ENCODE results near the gene BMS1. TPM values are rescaled to one million over a fixed set of nuclear protein-coding genes. Genes with fewer than 3 reads are reported as not detected.
"Not testable (repeated sequence)": the region's sequence is repeated elsewhere in the genome, so short reads cannot be mapped to it uniquely, and the experiment has no call there.

BMS1 gene, protein sequence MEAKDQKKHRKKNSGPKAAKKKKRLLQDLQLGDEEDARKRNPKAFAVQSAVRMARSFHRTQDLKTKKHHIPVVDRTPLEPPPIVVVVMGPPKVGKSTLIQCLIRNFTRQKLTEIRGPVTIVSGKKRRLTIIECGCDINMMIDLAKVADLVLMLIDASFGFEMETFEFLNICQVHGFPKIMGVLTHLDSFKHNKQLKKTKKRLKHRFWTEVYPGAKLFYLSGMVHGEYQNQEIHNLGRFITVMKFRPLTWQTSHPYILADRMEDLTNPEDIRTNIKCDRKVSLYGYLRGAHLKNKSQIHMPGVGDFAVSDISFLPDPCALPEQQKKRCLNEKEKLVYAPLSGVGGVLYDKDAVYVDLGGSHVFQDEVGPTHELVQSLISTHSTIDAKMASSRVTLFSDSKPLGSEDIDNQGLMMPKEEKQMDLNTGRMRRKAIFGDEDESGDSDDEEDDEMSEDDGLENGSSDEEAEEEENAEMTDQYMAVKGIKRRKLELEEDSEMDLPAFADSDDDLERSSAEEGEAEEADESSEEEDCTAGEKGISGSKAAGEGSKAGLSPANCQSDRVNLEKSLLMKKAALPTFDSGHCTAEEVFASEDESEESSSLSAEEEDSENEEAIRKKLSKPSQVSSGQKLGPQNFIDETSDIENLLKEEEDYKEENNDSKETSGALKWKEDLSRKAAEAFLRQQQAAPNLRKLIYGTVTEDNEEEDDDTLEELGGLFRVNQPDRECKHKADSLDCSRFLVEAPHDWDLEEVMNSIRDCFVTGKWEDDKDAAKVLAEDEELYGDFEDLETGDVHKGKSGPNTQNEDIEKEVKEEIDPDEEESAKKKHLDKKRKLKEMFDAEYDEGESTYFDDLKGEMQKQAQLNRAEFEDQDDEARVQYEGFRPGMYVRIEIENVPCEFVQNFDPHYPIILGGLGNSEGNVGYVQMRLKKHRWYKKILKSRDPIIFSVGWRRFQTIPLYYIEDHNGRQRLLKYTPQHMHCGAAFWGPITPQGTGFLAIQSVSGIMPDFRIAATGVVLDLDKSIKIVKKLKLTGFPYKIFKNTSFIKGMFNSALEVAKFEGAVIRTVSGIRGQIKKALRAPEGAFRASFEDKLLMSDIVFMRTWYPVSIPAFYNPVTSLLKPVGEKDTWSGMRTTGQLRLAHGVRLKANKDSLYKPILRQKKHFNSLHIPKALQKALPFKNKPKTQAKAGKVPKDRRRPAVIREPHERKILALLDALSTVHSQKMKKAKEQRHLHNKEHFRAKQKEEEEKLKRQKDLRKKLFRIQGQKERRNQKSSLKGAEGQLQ
- 1 to 10 TPM; 4.5 to 8.2 TPM for polyA plus RNA-seq

- 0 to 1% methylated on average over 60 of the region's 60 CpGs for WGBS, 2 donors
- peak within 1 kb of the TSS; percentile 96 to 98 for H3K27ac ChIP-seq (ENCODE audit: low read depth in 2 of 2, low read length in 1 of 2)
- no peaks in the 10 kb centered on the region for H3K9me3 ChIP-seq (ENCODE audit: control insufficient read depth in 2 of 2, insufficient read depth in 1 of 2, low read depth in 1 of 2, low read length in 1 of 2)
- peaks cover 0 to 4% of the 10 kb centered on the region in 2 donors for H3K36me3 ChIP-seq (ENCODE audit: control insufficient read depth in 2 of 2, insufficient read depth in 2 of 2, low read length in 1 of 2)
- H3K27me3 ChIP-seq (ENCODE audit: control insufficient read depth in 1 of 2, insufficient read depth in 2 of 2, low read length in 2 of 2), result no peaks in the 10 kb centered on the region
- H3K4me3 ChIP-seq (ENCODE audit: low read depth in 1 of 2, low read length in 2 of 2), result peak within 1 kb of the TSS; percentile 65 to 79
- peaks cover 0 to 2% of the 10 kb centered on the region in 2 donors for H3K4me1 ChIP-seq (ENCODE audit: control insufficient read depth in 2 of 2, insufficient read depth in 2 of 2, low read length in 1 of 2)
Measured at GRCh38 chr10:42782446-42783180, at the start of gene BMS1. TSS of gene BMS1 (plus strand) at chr10:42782795. CDS start at chr10:42784395, 1,600 bp downstream.

DNA sequence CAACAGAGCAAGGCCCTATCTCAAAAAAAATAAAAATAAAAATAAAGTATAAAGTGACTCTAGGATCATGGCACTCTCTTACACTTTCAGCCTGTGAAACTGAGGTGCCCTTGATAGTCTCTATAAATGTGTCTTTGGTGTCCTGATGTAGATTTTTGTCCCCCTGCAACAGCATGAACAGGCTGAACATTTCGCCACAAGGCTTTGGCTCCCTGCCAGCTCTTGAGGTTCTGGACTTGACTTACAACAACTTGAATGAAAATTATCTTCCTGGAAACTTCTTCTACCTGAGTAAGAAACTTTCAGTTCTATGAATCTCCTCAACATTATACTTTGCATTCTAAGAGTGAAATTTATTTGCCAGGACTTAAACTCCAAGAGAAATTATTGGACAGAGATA, 48.1 kb upstream of the BMS1 start:
- Histone ChIP-seq H3K9me3 (ENCODE audit: control insufficient read depth in 2 of 2, insufficient read depth in 1 of 2, low read depth in 1 of 2, low read length in 1 of 2) (peaks cover 0 to 1% of the 10 kb centered on the region in 2 donors), H3K4me3 (ENCODE audit: low read depth in 1 of 2, low read length in 2 of 2) (no peak overlapping the region), H3K36me3 (ENCODE audit: control insufficient read depth in 2 of 2, insufficient read depth in 2 of 2, low read length in 1 of 2) (no peaks in the 10 kb centered on the region), H3K27me3 (ENCODE audit: control insufficient read depth in 1 of 2, insufficient read depth in 2 of 2, low read length in 2 of 2) (no peaks in the 10 kb centered on the region), H3K27ac (ENCODE audit: low read depth in 2 of 2, low read length in 1 of 2) (no peak overlapping the region), H3K4me1 (ENCODE audit: control insufficient read depth in 2 of 2, insufficient read depth in 2 of 2, low read length in 1 of 2) (no peaks in the 10 kb centered on the region)
- 16 to 18% methylated on average over 1 of the region's 1 CpG for WGBS, 2 donors

DNA sequence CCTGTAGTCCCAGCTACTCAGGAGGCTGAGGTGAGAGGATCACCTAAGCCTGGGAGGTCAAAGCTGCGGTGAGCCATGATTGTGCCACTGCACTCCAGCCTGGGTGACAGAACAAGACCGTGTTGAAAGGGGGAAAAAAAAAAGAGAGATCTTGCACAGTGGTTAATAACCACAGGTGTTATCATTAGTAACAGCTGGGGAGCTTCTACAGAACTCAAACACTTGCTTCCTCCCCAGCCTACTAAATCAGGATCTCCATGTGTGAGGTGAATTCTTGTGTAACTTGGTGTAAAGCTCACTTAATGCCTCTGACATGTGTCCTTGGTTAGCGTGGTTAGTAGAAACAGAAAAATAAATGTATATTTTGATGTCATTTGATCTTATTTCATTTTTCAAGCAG, 43.9 kb upstream of the BMS1 start:
- Histone ChIP-seq H3K4me3 (ENCODE audit: low read depth in 1 of 2, low read length in 2 of 2) (no peak overlapping the region), H3K27me3 (ENCODE audit: control insufficient read depth in 1 of 2, insufficient read depth in 2 of 2, low read length in 2 of 2) (no peaks in the 10 kb centered on the region), H3K9me3 (ENCODE audit: control insufficient read depth in 2 of 2, insufficient read depth in 1 of 2, low read depth in 1 of 2, low read length in 1 of 2) (peaks cover 0 to 3% of the 10 kb centered on the region in 2 donors), H3K27ac (ENCODE audit: low read depth in 2 of 2, low read length in 1 of 2) (no peak overlapping the region), H3K36me3 (ENCODE audit: control insufficient read depth in 2 of 2, insufficient read depth in 2 of 2, low read length in 1 of 2) (no peaks in the 10 kb centered on the region), H3K4me1 (ENCODE audit: control insufficient read depth in 2 of 2, insufficient read depth in 2 of 2, low read length in 1 of 2) (no peaks in the 10 kb centered on the region)
- 53 to 67% methylated on average over 3 of the region's 3 CpGs for WGBS, 2 donors

- 88 to 93% methylated on average over 7 of the region's 7 CpGs for WGBS, 2 donors
- not testable (repeated sequence) for H3K4me1 ChIP-seq (ENCODE audit: control insufficient read depth in 2 of 2, insufficient read depth in 2 of 2, low read length in 1 of 2); H3K4me3 ChIP-seq (ENCODE audit: low read depth in 1 of 2, low read length in 2 of 2); H3K27me3 ChIP-seq (ENCODE audit: control insufficient read depth in 1 of 2, insufficient read depth in 2 of 2, low read length in 2 of 2); H3K27ac ChIP-seq (ENCODE audit: low read depth in 2 of 2, low read length in 1 of 2); H3K36me3 ChIP-seq (ENCODE audit: control insufficient read depth in 2 of 2, insufficient read depth in 2 of 2, low read length in 1 of 2); H3K9me3 ChIP-seq (ENCODE audit: control insufficient read depth in 2 of 2, insufficient read depth in 1 of 2, low read depth in 1 of 2, low read length in 1 of 2)
Measured at GRCh38 chr10:42741536-42741935, 41.1 kb upstream of the BMS1 start.

- Histone ChIP-seq H3K4me1 (ENCODE audit: control insufficient read depth in 2 of 2, insufficient read depth in 2 of 2, low read length in 1 of 2) (no peaks in the 10 kb centered on the region), H3K27ac (ENCODE audit: low read depth in 2 of 2, low read length in 1 of 2) (no peak overlapping the region), H3K27me3 (ENCODE audit: control insufficient read depth in 1 of 2, insufficient read depth in 2 of 2, low read length in 2 of 2) (no peaks in the 10 kb centered on the region), H3K9me3 (ENCODE audit: control insufficient read depth in 2 of 2, insufficient read depth in 1 of 2, low read depth in 1 of 2, low read length in 1 of 2) (peaks cover 0 to 3% of the 10 kb centered on the region in 2 donors), H3K36me3 (ENCODE audit: control insufficient read depth in 2 of 2, insufficient read depth in 2 of 2, low read length in 1 of 2) (no peaks in the 10 kb centered on the region), H3K4me3 (ENCODE audit: low read depth in 1 of 2, low read length in 2 of 2) (no peak overlapping the region)
- WGBS, 2 donors, result 72 to 89% methylated on average over 3 of the region's 3 CpGs
Measured at GRCh38 chr10:42743697-42744096, 38.9 kb upstream of the BMS1 start.

DNA sequence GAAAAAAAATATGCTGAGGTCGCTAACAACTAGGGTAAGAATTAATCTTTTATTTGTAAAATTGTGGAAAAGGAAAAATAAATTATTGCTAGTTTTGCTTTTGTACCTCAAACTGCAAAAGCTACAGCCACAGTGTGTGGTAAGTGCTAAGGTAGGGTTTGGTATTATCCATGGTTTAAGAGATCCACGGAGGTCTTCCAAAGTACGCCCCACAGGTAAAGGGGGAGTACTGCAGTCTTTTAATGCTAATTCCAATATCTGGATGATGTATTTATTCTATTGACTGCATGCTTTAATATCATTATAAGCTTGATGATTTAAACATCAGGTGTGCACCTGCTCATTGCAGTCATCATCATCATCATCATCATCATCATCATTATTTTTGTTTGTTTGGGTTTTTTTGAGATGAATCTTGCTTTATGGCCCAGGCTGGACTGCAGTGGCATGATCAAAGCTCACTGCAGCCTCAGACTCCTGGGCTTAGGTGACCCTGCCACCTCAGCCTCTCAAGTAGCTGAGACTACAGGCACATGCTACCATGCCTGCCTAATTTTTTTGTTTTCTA, 38.4 kb upstream of the BMS1 start:
- Histone ChIP-seq H3K36me3 (ENCODE audit: control insufficient read depth in 2 of 2, insufficient read depth in 2 of 2, low read length in 1 of 2) (no peaks in the 10 kb centered on the region), H3K4me1 (ENCODE audit: control insufficient read depth in 2 of 2, insufficient read depth in 2 of 2, low read length in 1 of 2) (no peaks in the 10 kb centered on the region), H3K9me3 (ENCODE audit: control insufficient read depth in 2 of 2, insufficient read depth in 1 of 2, low read depth in 1 of 2, low read length in 1 of 2) (peaks cover 0 to 3% of the 10 kb centered on the region in 2 donors), H3K27ac (ENCODE audit: low read depth in 2 of 2, low read length in 1 of 2) (no peak overlapping the region), H3K27me3 (ENCODE audit: control insufficient read depth in 1 of 2, insufficient read depth in 2 of 2, low read length in 2 of 2) (no peaks in the 10 kb centered on the region), H3K4me3 (ENCODE audit: low read depth in 1 of 2, low read length in 2 of 2) (no peak overlapping the region)
- 62 to 72% methylated on average over 3 of the region's 3 CpGs for WGBS, 2 donors

DNA sequence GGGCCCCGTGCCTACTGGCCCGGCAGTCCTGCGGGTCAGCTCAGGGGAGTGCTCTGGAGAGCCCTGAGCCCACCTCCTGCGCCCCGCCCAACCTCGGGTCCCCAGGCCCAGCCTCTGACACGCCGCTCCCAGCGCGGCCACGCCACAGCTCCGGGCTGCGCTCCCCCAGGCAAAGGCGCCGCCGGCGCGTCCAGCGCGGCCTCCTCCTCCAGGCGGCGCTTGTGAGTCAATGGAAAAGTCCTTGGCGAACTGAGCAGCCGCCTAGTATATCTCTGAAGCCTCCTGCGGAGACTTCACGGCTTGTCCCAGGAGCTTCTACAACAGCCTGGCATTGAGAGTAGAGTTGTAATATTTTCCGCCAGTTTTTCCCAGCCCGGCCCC, 29.5 kb upstream of the BMS1 start:
- H3K27me3 ChIP-seq (ENCODE audit: control insufficient read depth in 1 of 2, insufficient read depth in 2 of 2, low read length in 2 of 2), result peaks cover 3 to 4% of the 10 kb centered on the region in 2 donors

GRCh38 chr10:42753507-42754154, 29.0 kb upstream of the BMS1 start:
- Histone ChIP-seq H3K9me3 (ENCODE audit: control insufficient read depth in 2 of 2, insufficient read depth in 1 of 2, low read depth in 1 of 2, low read length in 1 of 2) (peaks cover 0 to 2% of the 10 kb centered on the region in 2 donors), H3K27me3 (ENCODE audit: control insufficient read depth in 1 of 2, insufficient read depth in 2 of 2, low read length in 2 of 2) (peaks cover 3 to 4% of the 10 kb centered on the region in 2 donors), H3K27ac (ENCODE audit: low read depth in 2 of 2, low read length in 1 of 2) (peak overlapping the region in 1 of 2 donors; percentile 8), H3K4me1 (ENCODE audit: control insufficient read depth in 2 of 2, insufficient read depth in 2 of 2, low read length in 1 of 2) (peaks cover 2 to 16% of the 10 kb centered on the region in 2 donors), H3K4me3 (ENCODE audit: low read depth in 1 of 2, low read length in 2 of 2) (peak overlapping the region; percentile 46 to 52), H3K36me3 (ENCODE audit: control insufficient read depth in 2 of 2, insufficient read depth in 2 of 2, low read length in 1 of 2) (no peaks in the 10 kb centered on the region)
- WGBS, 2 donors, result 1 to 2% methylated on average over 41 to 51 of the region's 51 CpGs

More for the DNA sequence above, 29.5 kb upstream of the BMS1 start:
- peaks cover 0 to 2% of the 10 kb centered on the region in 2 donors for H3K9me3 ChIP-seq (ENCODE audit: control insufficient read depth in 2 of 2, insufficient read depth in 1 of 2, low read depth in 1 of 2, low read length in 1 of 2)
- H3K4me1 ChIP-seq (ENCODE audit: control insufficient read depth in 2 of 2, insufficient read depth in 2 of 2, low read length in 1 of 2), result peaks cover 2 to 16% of the 10 kb centered on the region in 2 donors
- H3K27ac ChIP-seq (ENCODE audit: low read depth in 2 of 2, low read length in 1 of 2), result no peak overlapping the region
- 2% methylated on average over 28 of the region's 28 CpGs for WGBS, 2 donors
- no peaks in the 10 kb centered on the region for H3K36me3 ChIP-seq (ENCODE audit: control insufficient read depth in 2 of 2, insufficient read depth in 2 of 2, low read length in 1 of 2)
- peak overlapping the region; percentile 46 to 52 for H3K4me3 ChIP-seq (ENCODE audit: low read depth in 1 of 2, low read length in 2 of 2)
